ENCODE results near the gene PLPP7.
"Not testable (repeated sequence)": the region's sequence is repeated elsewhere in the genome, so short reads cannot be mapped to it uniquely, and the experiment has no call there.

The PLPP7 gene

DNA sequence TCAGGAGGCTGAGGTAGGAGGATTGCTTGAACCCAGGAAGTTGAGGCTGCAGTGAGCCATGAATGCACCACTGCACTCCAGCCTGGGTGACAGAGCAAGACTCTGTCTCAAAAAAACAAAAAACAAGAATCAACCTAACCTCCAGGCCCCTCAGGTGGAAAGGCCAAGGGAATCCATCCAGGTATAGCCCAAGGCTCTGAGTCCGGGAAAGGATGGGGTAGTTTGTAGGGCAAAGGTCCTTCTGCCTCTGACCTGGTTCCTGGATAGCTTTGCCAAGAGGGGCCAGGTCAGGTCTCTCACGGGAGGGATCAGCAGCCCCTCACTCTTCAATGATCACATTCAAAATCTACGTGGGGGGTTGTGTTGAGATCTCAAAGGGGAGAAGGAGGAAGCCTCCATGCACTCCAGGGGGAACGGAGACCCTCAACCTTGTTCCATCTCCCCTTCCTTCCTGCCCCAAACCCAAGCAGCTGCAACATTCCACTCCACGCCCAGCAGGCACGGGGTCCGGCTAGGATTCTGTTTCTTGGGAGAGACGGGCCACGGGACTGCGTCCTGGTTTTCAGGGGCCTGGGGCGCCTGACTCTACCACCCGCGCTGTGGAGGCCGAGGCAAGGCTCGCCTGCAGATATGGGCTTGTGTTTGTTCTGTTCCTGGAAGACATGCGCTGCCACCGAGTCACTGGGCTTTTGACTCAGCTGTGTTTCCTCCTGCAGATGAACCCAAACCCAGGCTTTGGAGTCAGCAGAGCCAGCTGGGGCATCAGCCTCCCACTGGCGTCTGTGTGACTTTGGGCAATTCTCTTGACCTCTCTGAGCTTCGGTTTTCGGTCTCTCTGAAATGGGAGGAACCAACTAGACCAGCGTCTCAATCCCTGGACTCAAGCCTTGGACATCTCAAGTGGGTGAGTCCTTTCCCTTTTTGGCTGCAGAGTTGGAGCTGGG is 35.5 kb downstream of the PLPP7 start:
- TF ChIP-seq, protein P1, sequence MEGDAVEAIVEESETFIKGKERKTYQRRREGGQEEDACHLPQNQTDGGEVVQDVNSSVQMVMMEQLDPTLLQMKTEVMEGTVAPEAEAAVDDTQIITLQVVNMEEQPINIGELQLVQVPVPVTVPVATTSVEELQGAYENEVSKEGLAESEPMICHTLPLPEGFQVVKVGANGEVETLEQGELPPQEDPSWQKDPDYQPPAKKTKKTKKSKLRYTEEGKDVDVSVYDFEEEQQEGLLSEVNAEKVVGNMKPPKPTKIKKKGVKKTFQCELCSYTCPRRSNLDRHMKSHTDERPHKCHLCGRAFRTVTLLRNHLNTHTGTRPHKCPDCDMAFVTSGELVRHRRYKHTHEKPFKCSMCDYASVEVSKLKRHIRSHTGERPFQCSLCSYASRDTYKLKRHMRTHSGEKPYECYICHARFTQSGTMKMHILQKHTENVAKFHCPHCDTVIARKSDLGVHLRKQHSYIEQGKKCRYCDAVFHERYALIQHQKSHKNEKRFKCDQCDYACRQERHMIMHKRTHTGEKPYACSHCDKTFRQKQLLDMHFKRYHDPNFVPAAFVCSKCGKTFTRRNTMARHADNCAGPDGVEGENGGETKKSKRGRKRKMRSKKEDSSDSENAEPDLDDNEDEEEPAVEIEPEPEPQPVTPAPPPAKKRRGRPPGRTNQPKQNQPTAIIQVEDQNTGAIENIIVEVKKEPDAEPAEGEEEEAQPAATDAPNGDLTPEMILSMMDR (IDR thresholded peaks at IDR 0.05) = no peak
- H3K27ac ChIP-seq = no peak overlapping the region
- no peak overlapping the region for H3K4me3 ChIP-seq
- DNase-seq (ENCODE audit: low spot score) = no peak

DNA sequence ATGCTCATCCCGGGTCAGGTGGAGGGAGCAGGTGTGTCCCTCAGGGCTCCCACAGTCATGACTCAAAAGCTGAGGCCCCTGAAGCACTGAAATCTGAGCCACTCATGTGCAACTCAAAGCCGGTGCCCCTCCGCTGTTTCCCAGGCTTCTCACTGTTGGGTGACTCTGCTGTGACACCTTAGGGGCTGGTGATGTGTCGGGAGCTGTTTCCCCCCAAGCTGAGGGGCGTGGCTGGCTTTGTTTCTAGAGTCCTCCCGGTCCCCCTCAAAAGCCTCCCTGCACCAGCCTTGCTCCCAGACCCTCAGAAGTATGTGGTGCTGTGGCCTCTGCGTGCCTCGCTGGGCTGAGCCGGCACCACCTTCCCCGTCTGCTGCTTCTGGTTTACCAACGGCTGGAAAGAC is 39.7 kb downstream of the PLPP7 start:
- TF ChIP-seq, protein P1 (IDR thresholded peaks at IDR 0.05) = no peak
- DNase-seq (ENCODE audit: low spot score) = no peak
- no peak overlapping the region for H3K4me3 ChIP-seq
- no peak overlapping the region for H3K27ac ChIP-seq

DNA sequence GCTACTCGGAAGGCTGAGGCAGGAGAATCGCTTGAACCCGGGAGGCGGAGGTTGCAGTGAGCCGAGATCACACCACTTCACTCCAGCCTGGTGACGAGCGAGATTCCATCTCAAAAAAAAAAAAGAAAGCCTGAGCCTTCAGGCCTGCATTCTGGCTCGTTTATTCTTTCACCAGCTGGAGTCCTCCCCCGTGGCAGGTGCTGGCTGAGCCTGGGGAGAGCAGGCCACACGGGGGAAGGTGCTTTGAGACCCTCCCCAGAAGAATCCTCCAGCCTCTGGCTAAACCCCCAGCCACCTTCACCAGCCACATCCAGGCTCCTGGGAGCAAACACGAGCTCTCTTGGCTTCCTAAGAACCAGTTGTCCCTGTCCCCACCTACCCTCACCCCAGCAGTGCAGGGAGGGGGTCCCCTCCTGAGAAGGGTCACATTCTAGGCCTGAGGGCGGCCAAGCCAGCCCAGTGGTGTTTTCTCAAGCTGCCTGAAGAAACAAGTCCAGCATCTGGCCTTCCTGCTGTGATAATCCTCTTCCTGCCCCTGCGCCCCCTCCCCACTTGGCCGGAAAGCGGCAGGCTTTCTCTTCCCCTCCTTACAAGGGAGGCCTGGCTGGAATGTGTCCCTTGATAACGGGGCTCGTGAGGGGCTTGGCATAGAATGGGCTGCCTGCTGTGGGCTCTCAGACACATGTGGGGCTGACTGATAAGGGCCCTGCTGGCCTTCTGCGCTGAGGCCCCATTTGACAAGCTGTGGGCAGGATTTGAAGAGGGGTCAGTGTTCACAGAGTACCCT is 41.5 kb downstream of the PLPP7 start:
- TF ChIP-seq, protein P1 (IDR thresholded peaks at IDR 0.05) = no peak
- no peak overlapping the region for H3K4me3 ChIP-seq
- no peak overlapping the region for H3K27ac ChIP-seq
- no peak for DNase-seq (ENCODE audit: low spot score)

DNA sequence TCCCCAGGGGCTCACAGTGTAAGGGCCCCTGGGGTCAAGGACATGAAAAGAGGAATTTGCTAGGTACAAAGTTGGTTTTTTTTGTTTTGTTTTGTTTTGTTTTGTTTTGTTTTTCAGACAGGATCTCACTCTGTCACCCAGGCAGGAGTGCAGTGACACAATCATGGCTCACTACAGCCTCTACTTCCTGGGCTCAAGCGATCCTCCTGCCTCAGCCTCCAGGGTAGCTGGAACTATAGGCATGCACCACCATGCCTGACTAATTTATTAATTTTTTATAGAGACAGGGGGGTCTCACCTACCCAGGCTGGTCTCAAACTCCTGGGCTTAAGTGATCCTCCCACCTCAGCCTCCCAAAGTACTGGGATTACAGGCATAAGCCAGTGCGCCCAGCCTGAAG is 42.5 kb downstream of the PLPP7 start:
- DNase-seq (ENCODE audit: low spot score); H3K27ac ChIP-seq; H3K4me3 ChIP-seq: not testable (repeated sequence)

DNA sequence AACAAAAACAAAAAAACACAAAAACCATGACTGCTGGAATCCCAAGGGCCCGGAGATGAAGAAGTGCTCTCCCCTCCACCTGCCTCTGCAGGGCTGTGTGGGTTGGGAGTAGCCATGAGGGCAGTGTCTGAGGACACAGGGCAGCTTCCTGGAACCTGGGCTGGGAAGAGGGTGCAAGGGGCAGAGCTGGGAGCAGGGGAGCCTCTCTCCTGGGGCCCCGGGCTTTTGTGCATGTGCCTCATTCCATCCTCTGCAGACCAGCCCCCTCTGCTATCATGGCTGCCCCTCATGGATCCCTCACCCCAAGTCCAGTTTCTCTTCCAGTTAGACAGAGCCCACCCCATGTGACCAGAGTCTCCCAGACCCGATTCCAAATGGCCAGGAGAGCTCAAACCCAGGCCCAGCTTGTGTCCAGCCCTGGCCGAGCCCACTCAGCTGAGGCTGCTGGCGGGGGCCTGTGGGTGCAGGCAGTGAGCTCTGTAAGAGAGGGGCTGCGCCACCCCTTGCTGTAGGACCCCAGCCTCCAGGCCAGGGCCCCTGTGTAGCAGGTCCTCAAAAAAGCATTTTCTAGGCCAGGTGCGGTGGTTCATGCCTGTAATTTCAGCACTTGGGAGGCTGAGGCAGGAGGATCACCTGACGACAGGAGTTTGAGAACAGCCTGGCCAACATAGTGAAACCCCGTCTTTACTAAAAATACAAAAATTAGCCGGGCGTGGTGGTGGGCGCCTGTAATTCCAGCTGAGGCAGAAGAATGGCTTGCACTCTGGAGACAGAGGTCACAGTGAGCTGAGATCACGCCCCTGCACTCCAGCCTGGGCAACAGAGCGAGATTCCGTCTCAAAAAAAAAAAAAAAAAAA is 44.5 kb downstream of the PLPP7 start:
- H3K4me3 ChIP-seq = no peak overlapping the region
- no peak overlapping the region for H3K27ac ChIP-seq
- no peak for DNase-seq (ENCODE audit: low spot score)
- TF ChIP-seq, protein P1 (IDR thresholded peaks at IDR 0.05) = no peak

DNA sequence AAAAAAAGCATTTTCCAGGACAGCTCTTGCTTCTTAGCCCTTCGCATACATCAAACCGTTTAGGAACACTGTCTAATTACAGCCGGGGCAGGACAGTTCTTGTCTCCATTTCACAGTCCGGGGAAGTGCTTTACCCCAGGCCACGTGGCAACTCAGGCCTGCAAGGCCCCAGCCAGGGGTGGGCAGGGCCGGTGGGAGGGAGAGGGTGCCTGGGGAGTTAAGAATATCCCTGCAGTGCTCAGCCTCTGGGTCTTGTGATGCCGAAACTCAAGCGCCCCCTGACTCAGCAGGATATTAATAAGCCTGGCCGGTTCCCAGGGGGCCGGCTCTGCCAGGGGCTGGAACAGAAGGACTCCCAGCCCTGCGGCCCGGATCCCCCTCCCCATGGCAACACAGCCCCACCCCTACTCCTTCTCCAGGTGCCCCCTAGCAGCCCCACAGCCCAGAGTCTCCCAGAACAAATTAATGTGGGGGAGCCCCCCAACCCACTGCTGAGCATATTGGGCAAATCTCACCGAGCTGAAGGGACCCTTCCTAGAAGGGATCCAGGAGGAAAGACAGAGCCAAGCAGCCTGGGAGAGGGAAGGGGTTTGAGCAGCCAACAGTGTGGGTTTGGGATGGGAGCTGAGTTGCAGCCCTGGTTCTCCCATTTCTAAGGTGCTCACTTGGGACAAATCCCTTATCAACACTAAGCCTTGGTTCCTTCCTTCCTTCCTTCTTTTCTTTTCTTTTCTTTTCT is 45.3 kb downstream of the PLPP7 start:
- Histone ChIP-seq H3K27ac (no peak overlapping the region), H3K4me3 (no peak overlapping the region)
- no peak for DNase-seq (ENCODE audit: low spot score)
- TF ChIP-seq, protein P1 (IDR thresholded peaks at IDR 0.05) = no peak

Data from coronary artery (tissue), 2 donors.